Endodermal cell (in vitro differentiated cells): ENCODE measurements around the gene DYDC1. TPM values are rescaled to one million over a fixed set of nuclear protein-coding genes. Genes with fewer than 3 reads are reported as not detected.

Experiments used
- DNase-seq: peaks from one replicate; pipeline ENCODE4 v3.0.0-alpha.2; 2017
- H3K27ac ChIP-seq: 2 replicates; pipeline ENCODE4 v1.5.1; 2013; ENCODE audit warnings: mild to moderate bottlenecking, low read depth, low read length, moderate library complexity
- H3K27me3 ChIP-seq: 2 replicates; pipeline ENCODE4 v1.6.1; 2013; ENCODE audit warnings: mild to moderate bottlenecking, low read length, moderate library complexity; ENCODE audit not compliant: insufficient read depth, control insufficient read depth, poor library complexity, severe bottlenecking
- H3K36me3 ChIP-seq: 2 replicates; pipeline ENCODE4 v1.7.0; 2013; ENCODE audit warnings: mild to moderate bottlenecking, low read length, moderate library complexity; ENCODE audit not compliant: control insufficient read depth, insufficient read depth
- H3K4me1 ChIP-seq: one replicate; pipeline ENCODE4 v1.7.0; 2013; ENCODE audit warnings: low read length; ENCODE audit not compliant: control insufficient read depth, insufficient read depth
- H3K4me3 ChIP-seq: 2 replicates; pipeline ENCODE4 v1.5.1; 2013; ENCODE audit warnings: mild to moderate bottlenecking, low read length, moderate library complexity
- H3K9ac ChIP-seq: 2 replicates; pipeline ENCODE4 v1.6.1; 2013; ENCODE audit warnings: mild to moderate bottlenecking, low read length, moderate library complexity; ENCODE audit not compliant: poor library complexity, severe bottlenecking; ENCODE audit errors: extremely low read depth
- H3K9me3 ChIP-seq: 2 replicates; pipeline ENCODE4 v1.6.1; 2013; ENCODE audit warnings: mild to moderate bottlenecking, low read length, moderate library complexity; ENCODE audit not compliant: control insufficient read depth
- H3K27ac Mint-ChIP-seq: 2 replicates; pipeline ENCODE4 v1.8.0; 2020; ENCODE audit warnings: mixed read lengths
- H3K27me3 Mint-ChIP-seq: 2 replicates; pipeline ENCODE4 v1.8.0; 2021; ENCODE audit warnings: mild to moderate bottlenecking, mixed read lengths; ENCODE audit not compliant: insufficient read depth
- H3K36me3 Mint-ChIP-seq: 2 replicates; pipeline ENCODE4 v1.8.0; 2020; ENCODE audit warnings: low read depth, mixed read lengths
- H3K4me1 Mint-ChIP-seq: 2 replicates; pipeline ENCODE4 v1.8.0; 2020; ENCODE audit warnings: mixed read lengths
- H3K4me3 Mint-ChIP-seq: 2 replicates; pipeline ENCODE4 v1.8.0; 2020; ENCODE audit warnings: mild to moderate bottlenecking, moderate library complexity, mixed read lengths
- H3K9me3 Mint-ChIP-seq: 2 replicates; pipeline ENCODE4 v1.8.0; 2020; ENCODE audit warnings: mild to moderate bottlenecking, mixed read lengths
- WGBS, 2 experiments: methylation state at CpG; one replicate each; pipeline versions ENCODE4 v1.1.5 to v1.1.7; 2013; ENCODE audit warnings: missing lambda C conversion rate in 2 of 2, mixed read lengths in 1 of 2; ENCODE audit not compliant: insufficient coverage in 1 of 2, insufficient read length in 1 of 2; 5-methylcytosine and 5-hydroxymethylcytosine counted together
- total RNA-seq, 2 donors: library from RNA; stranded (reverse); fragmentation: NEBNext Ultra II Directional in 1 of 2; extraction: Animal tissue kit (Norgen Biotek cat#: 25700) in 1 of 2; gene quantifications; 2 replicates in 1 of 2; 3 replicates in 1 of 2; pipeline ENCODE4 v1.2.1, GENCODE V29; 2021
- TF ChIP-seq, protein P1 (sequence below): fragments of 200-600 bp; sonication (generic); conservative IDR thresholded peaks from 2 replicates; pipeline ENCODE4 v1.5.0; 2021; ENCODE audit warnings: antibody characterized with exemption, mild to moderate bottlenecking

DYDC1 gene
- total RNA-seq, 2 donors from 2014 or later, result 0.55 to 1.3 TPM

DNA sequence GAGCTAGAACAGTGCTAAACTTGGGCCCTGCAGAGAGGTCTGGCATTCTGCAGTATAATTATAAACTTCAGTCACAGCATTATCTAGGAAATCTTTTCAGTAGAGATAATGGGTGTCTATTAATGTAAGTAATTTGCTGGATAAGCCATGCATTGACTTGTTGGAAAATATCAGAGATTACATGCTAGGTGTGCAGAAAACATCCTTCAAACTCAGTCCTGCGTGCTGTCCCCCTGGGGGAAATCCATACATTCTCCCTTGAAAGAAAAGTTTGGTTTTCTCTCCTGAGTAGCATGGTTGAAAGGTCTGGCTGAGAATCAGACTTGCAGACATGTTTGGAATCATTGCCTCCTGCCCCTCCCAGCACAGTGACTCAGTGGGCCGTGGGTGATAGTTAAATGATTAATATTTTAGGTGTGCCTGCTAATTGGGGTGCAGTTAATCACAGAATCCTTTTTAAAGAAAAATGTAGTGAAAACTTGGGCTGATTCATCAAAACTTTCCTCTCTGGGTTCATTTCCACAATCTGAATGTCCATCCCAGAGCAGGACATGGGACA is 37.9 kb upstream of the DYDC1 start:
- Histone ChIP-seq H3K9me3 (no peaks in the 10 kb centered on the region), H3K36me3 (no peaks in the 10 kb centered on the region), H3K4me1 (no peaks in the 10 kb centered on the region), H3K27ac (no peak overlapping the region), H3K27me3 (no peaks in the 10 kb centered on the region), H3K4me3 (no peak overlapping the region), H3K9ac (no peak overlapping the region)
- 92 to 100% methylated on average over 1 to 2 of the region's 2 CpGs for WGBS, 2 experiments
- TF ChIP-seq, protein P1, sequence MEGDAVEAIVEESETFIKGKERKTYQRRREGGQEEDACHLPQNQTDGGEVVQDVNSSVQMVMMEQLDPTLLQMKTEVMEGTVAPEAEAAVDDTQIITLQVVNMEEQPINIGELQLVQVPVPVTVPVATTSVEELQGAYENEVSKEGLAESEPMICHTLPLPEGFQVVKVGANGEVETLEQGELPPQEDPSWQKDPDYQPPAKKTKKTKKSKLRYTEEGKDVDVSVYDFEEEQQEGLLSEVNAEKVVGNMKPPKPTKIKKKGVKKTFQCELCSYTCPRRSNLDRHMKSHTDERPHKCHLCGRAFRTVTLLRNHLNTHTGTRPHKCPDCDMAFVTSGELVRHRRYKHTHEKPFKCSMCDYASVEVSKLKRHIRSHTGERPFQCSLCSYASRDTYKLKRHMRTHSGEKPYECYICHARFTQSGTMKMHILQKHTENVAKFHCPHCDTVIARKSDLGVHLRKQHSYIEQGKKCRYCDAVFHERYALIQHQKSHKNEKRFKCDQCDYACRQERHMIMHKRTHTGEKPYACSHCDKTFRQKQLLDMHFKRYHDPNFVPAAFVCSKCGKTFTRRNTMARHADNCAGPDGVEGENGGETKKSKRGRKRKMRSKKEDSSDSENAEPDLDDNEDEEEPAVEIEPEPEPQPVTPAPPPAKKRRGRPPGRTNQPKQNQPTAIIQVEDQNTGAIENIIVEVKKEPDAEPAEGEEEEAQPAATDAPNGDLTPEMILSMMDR, result no peak
- Mint-ChIP-seq H3K4me3 (no peak overlapping the region), H3K27ac (no peak overlapping the region), H3K9me3 (no peaks in the 10 kb centered on the region), H3K27me3 (no peaks in the 10 kb centered on the region), H3K36me3 (no peaks in the 10 kb centered on the region), H3K4me1 (no peaks in the 10 kb centered on the region)
- DNase-seq, result no peak

DNA sequence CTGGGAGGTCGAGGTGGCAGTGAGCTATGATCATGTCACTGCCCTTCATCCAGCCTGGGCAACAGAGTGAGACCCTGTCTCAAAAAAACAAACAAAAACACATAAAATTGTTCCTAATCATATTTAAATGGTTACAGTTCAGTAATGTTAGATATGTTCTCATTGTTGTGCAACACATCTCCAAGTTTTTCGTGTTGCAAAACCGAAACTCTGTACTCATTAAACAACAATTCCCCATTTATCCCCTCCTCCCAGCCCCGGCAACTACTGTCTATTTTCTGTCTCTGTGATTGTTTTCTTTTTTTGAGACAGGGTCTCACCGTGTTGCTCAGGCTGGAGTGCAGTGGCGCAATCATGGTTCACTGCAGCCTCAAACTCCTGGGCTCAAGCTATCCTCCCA is 35.7 kb upstream of the DYDC1 start:
- Mint-ChIP-seq H3K36me3 (no peaks in the 10 kb centered on the region), H3K9me3 (no peaks in the 10 kb centered on the region), H3K27me3 (no peaks in the 10 kb centered on the region), H3K4me1 (no peaks in the 10 kb centered on the region), H3K4me3 (no peak overlapping the region), H3K27ac (no peak overlapping the region)
- no peak for DNase-seq
- H3K27me3 ChIP-seq, result no peaks in the 10 kb centered on the region
- no peak overlapping the region for H3K9ac ChIP-seq
- no peak overlapping the region for H3K27ac ChIP-seq
- no peaks in the 10 kb centered on the region for H3K9me3 ChIP-seq
- 75 to 96% methylated on average over 4 to 6 of the region's 6 CpGs for WGBS, 2 experiments
- no peak overlapping the region for H3K4me3 ChIP-seq
- TF ChIP-seq, protein P1, result no peak
- H3K4me1 ChIP-seq, result no peaks in the 10 kb centered on the region
- no peaks in the 10 kb centered on the region for H3K36me3 ChIP-seq

- 88 to 94% methylated on average over 8 to 9 of the region's 9 CpGs for WGBS, 2 experiments
- Mint-ChIP-seq H3K9me3 (no peaks in the 10 kb centered on the region), H3K4me3 (no peak overlapping the region), H3K36me3 (no peaks in the 10 kb centered on the region), H3K4me1 (no peaks in the 10 kb centered on the region), H3K27ac (no peak overlapping the region), H3K27me3 (no peaks in the 10 kb centered on the region)
- no peaks in the 10 kb centered on the region for H3K4me1 ChIP-seq
- no peak overlapping the region for H3K9ac ChIP-seq
- H3K27ac ChIP-seq, result no peak overlapping the region
- no peak for DNase-seq
- TF ChIP-seq, protein P1, result no peak
- H3K36me3 ChIP-seq, result no peaks in the 10 kb centered on the region
- H3K9me3 ChIP-seq, result no peaks in the 10 kb centered on the region
- H3K4me3 ChIP-seq, result no peak overlapping the region
- H3K27me3 ChIP-seq, result no peaks in the 10 kb centered on the region
Measured at GRCh38 chr10:80390740-80391139, 34.2 kb upstream of the DYDC1 start.
